Liver (tissue), 9 donors: ENCODE data around the gene CPA2. TPM values are rescaled to one million over a fixed set of nuclear protein-coding genes. Genes with fewer than 3 reads are reported as not detected.

Experiments
- DNase-seq: peaks from one replicate; pipeline ENCODE4 v3.0.0-alpha.2; 2017; ENCODE audit warnings: low spot score
- H3K27ac ChIP-seq, 2 donors: one replicate each; pipeline ENCODE4 v1.7.0; 2013; ENCODE audit warnings: inconsistent platforms in 2 of 2, low read length in 2 of 2, control low read depth in 1 of 2, low read depth in 1 of 2, mild to moderate bottlenecking in 1 of 2
- H3K27me3 ChIP-seq, 4 donors: one replicate each; pipeline versions ENCODE4 v1.6.1 to v1.7.0; 2013; ENCODE audit warnings: low read length in 3 of 4, inconsistent platforms in 1 of 4, mild to moderate bottlenecking in 1 of 4, moderate library complexity in 1 of 4; ENCODE audit not compliant: control insufficient read depth in 4 of 4, insufficient read depth in 4 of 4
- H3K36me3 ChIP-seq, 4 donors: one replicate each; pipeline versions ENCODE4 v1.6.1 to v1.7.0; 2013; ENCODE audit warnings: low read length in 3 of 4, mild to moderate bottlenecking in 3 of 4, low read depth in 1 of 4, moderate library complexity in 1 of 4; ENCODE audit not compliant: control insufficient read depth in 4 of 4, insufficient read depth in 3 of 4
- H3K4me1 ChIP-seq, 4 donors: one replicate each; pipeline versions ENCODE4 v1.6.1 to v1.7.0; 2013; ENCODE audit warnings: low read length in 3 of 4, mild to moderate bottlenecking in 3 of 4, moderate library complexity in 1 of 4; ENCODE audit not compliant: control insufficient read depth in 4 of 4, insufficient read depth in 4 of 4
- H3K4me3 ChIP-seq, 3 donors: one replicate each; pipeline versions ENCODE4 v1.6.1 to v1.7.0; 2013; ENCODE audit warnings: low read length in 3 of 3, control low read depth in 1 of 3, low read depth in 1 of 3, mild to moderate bottlenecking in 1 of 3
- H3K9ac ChIP-seq, 2 donors: one replicate each; pipeline ENCODE4 v1.7.0; 2013; ENCODE audit warnings: low read length in 2 of 2, mild to moderate bottlenecking in 2 of 2, moderate library complexity in 2 of 2, control low read depth in 1 of 2, low read depth in 1 of 2
- H3K9me3 ChIP-seq, 4 donors: one replicate each; pipeline versions ENCODE4 v1.6.1 to v1.7.0; 2013; ENCODE audit warnings: low read length in 3 of 4; ENCODE audit not compliant: control insufficient read depth in 4 of 4
- EGR1 ChIP-seq, 2 donors: IDR thresholded peaks; 2 replicates each; pipeline ENCODE4 v1.6.1; 2016 to 2018; ENCODE audit warnings: antibody characterized with exemption in 2 of 2, low read depth in 2 of 2
- FOXA2 ChIP-seq: IDR thresholded peaks from 2 replicates; pipeline ENCODE4 v1.6.1; 2016; ENCODE audit warnings: antibody characterized with exemption
- GABPA ChIP-seq, 2 donors: IDR thresholded peaks in 1 of 2; conservative IDR thresholded peaks in 1 of 2; 2 replicates each; pipeline ENCODE4 v1.6.1; 2016; ENCODE audit warnings: antibody characterized with exemption in 2 of 2, mild to moderate bottlenecking in 1 of 2, moderate library complexity in 1 of 2
- JUND ChIP-seq, 2 donors: IDR thresholded peaks; 2 replicates each; pipeline ENCODE4 v1.6.1; 2016; ENCODE audit warnings: antibody characterized with exemption in 2 of 2
- MAX ChIP-seq: IDR thresholded peaks from 2 replicates; pipeline ENCODE4 v1.6.1; 2016; ENCODE audit warnings: antibody characterized with exemption
- NR2F2 ChIP-seq: IDR thresholded peaks from 2 replicates; pipeline ENCODE4 v1.6.1; 2016; ENCODE audit warnings: antibody characterized with exemption
- RAD21 ChIP-seq, 2 donors: IDR thresholded peaks; 2 replicates each; pipeline ENCODE4 v1.6.1; 2016; ENCODE audit warnings: antibody characterized with exemption in 2 of 2, mild to moderate bottlenecking in 2 of 2
- REST ChIP-seq: IDR thresholded peaks from 2 replicates; pipeline ENCODE4 v1.6.1; 2016; ENCODE audit warnings: antibody characterized with exemption, mild to moderate bottlenecking
- RXRA ChIP-seq, 2 donors: IDR thresholded peaks; 2 replicates each; pipeline ENCODE4 v1.6.1; 2017 to 2018; ENCODE audit warnings: antibody characterized with exemption in 2 of 2, mild to moderate bottlenecking in 1 of 2
- SP1 ChIP-seq: IDR thresholded peaks from 2 replicates; pipeline ENCODE4 v1.6.1; 2018; ENCODE audit warnings: antibody characterized with exemption, mild to moderate bottlenecking
- YY1 ChIP-seq: IDR thresholded peaks from 2 replicates; pipeline ENCODE4 v1.6.1; 2016; ENCODE audit warnings: antibody characterized with exemption, mild to moderate bottlenecking
- whole genome bisulfite sequencing: extraction: QIAGEN DNeasy Blood & Tissue Kit; methylation state at CpG from one replicate; pipeline ENCODE4 v1.1.7; 2013; 5-methylcytosine and 5-hydroxymethylcytosine counted together
- polyA plus RNA-seq, 2 donors: library from polyadenylated mRNA; stranded (reverse) in 1 of 2; unstranded in 1 of 2; fragments of 200-250 nt in 1 of 2; fragments of >200 nt in 1 of 2; fragmentation: Nextera tagmentation in 1 of 2; extraction: Ambion mirVana in 1 of 2; gene quantifications; one replicate each; pipeline versions ENCODE4 v1.2.1 to v1.2.3, GENCODE V29; 2013 to 2015
- total RNA-seq, 2 donors: library from RNA; depleted of rRNA; stranded (reverse); fragments of >200 nt; gene quantifications; one replicate each; pipeline ENCODE4 v1.2.3, GENCODE V29; 2014
- TF ChIP-seq, protein P1 (sequence below): fragments of 150-350 bp; IDR thresholded peaks from 2 replicates; pipeline ENCODE4 v1.5.1; 2017; ENCODE audit warnings: improper control_type of control experiment, low read depth, low read length; ENCODE audit not compliant: missing input control
- TF ChIP-seq, protein P2 (sequence below): IDR thresholded peaks from 2 replicates; pipeline ENCODE4 v1.6.1; 2016; ENCODE audit warnings: antibody characterized with exemption
- donor health status: healthy.
- donor health status: healthy.
- donor health status: healthy.
- donor health status: healthy.
- donor health status: healthy.

CPA2 gene
- total and polyA plus RNA-seq, 4 donors: not detected

DNA sequence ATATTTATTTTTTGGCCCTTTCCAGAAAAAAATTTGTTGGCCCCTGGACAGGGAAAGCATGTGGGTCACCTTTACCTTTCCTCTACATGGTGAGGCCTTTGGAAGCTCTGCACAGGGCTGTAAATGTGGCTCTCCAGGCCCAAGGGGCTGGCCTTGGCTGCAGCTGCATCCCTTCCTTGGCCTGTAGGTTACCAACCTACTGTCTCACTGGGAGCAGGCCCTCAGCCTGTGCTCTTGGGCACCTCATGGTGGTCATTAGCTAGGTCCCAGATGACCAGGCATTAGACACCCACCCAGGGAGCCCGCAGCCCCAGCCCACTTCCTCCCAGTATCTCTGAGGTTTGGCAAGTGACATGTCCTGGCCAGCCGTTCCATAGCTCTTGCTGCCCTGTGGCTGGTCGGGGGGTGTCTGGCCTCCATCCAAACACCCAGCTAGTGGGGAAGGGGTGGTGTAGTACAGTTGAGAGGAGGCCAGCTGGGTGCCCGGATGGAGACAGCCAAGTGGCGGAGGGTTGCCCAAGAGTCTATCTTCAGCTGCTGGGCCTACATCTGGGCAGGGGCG lies 70.8 kb downstream of the CPA2 start:
- Histone ChIP-seq H3K9ac (no peak overlapping the region), H3K4me1 (no peaks in the 10 kb centered on the region), H3K27ac (no peak overlapping the region), H3K27me3 (no peaks in the 10 kb centered on the region), H3K36me3 (no peaks in the 10 kb centered on the region), H3K4me3 (no peak overlapping the region), H3K9me3 (no peaks in the 10 kb centered on the region)
- 79% methylated on average over 6 of the region's 6 CpGs for WGBS
- no peak for DNase-seq
- no peak for TF ChIP-seq GABPA (IDR thresholded peaks at IDR 0.05 in 1 of 2, conservative IDR thresholded peaks at IDR 0.05 in 1 of 2)
- TF ChIP-seq RAD21 (IDR thresholded peaks at IDR 0.05): no peak
- TF ChIP-seq FOXA2: no peak
- no peak for TF ChIP-seq NR2F2
- no peak for TF ChIP-seq JUND (IDR thresholded peaks at IDR 0.05)
- no peak for TF ChIP-seq SP1
- no peak for TF ChIP-seq REST
- TF ChIP-seq, protein P1, sequence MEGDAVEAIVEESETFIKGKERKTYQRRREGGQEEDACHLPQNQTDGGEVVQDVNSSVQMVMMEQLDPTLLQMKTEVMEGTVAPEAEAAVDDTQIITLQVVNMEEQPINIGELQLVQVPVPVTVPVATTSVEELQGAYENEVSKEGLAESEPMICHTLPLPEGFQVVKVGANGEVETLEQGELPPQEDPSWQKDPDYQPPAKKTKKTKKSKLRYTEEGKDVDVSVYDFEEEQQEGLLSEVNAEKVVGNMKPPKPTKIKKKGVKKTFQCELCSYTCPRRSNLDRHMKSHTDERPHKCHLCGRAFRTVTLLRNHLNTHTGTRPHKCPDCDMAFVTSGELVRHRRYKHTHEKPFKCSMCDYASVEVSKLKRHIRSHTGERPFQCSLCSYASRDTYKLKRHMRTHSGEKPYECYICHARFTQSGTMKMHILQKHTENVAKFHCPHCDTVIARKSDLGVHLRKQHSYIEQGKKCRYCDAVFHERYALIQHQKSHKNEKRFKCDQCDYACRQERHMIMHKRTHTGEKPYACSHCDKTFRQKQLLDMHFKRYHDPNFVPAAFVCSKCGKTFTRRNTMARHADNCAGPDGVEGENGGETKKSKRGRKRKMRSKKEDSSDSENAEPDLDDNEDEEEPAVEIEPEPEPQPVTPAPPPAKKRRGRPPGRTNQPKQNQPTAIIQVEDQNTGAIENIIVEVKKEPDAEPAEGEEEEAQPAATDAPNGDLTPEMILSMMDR: no peak
- no peak for TF ChIP-seq YY1
- TF ChIP-seq EGR1 (IDR thresholded peaks at IDR 0.05; ENCODE audit: low read depth in 2 of 2): no peak
- TF ChIP-seq MAX: no peak
- TF ChIP-seq, protein P2, sequence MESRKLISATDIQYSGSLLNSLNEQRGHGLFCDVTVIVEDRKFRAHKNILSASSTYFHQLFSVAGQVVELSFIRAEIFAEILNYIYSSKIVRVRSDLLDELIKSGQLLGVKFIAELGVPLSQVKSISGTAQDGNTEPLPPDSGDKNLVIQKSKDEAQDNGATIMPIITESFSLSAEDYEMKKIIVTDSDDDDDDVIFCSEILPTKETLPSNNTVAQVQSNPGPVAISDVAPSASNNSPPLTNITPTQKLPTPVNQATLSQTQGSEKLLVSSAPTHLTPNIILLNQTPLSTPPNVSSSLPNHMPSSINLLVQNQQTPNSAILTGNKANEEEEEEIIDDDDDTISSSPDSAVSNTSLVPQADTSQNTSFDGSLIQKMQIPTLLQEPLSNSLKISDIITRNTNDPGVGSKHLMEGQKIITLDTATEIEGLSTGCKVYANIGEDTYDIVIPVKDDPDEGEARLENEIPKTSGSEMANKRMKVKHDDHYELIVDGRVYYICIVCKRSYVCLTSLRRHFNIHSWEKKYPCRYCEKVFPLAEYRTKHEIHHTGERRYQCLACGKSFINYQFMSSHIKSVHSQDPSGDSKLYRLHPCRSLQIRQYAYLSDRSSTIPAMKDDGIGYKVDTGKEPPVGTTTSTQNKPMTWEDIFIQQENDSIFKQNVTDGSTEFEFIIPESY: no peak

DNA sequence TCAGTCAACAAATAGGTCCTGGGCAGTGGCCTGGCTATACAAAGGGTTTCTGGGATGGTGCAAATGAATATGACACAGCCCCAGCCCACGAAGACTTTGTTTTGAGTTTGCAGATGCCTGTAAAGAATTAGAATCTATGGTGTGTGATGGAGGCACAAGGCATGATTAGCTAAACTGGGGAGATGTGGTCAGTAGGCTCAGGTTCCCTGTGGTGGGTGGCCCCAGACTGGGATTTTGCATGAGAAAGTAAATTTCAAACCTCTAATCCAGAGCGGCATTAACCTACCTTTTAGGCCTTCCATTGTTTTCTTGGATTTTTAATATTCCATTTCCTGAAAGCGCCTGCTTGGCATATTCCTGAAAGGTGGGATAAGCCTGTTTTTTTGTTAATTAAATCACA lies 71.6 kb downstream of the CPA2 start:
- no peak for DNase-seq
- Histone ChIP-seq H3K4me3 (no peak overlapping the region), H3K9me3 (no peaks in the 10 kb centered on the region), H3K4me1 (no peaks in the 10 kb centered on the region), H3K27ac (no peak overlapping the region), H3K27me3 (no peaks in the 10 kb centered on the region), H3K9ac (no peak overlapping the region), H3K36me3 (no peaks in the 10 kb centered on the region)
- 90% methylated on average over 3 of the region's 3 CpGs for WGBS
- TF ChIP-seq RAD21 (IDR thresholded peaks at IDR 0.05) (no peak), JUND (IDR thresholded peaks at IDR 0.05) (no peak), SP1 (no peak), GABPA (IDR thresholded peaks at IDR 0.05 in 1 of 2, conservative IDR thresholded peaks at IDR 0.05 in 1 of 2) (no peak), RXRA (IDR thresholded peaks at IDR 0.05) (no peak)
- TF ChIP-seq, protein P1: no peak
